ENCODE data around the gene NOL9.
"Not testable (repeated sequence)": the region's sequence is repeated elsewhere in the genome, so short reads cannot be mapped to it uniquely, and the experiment has no call there.

NOL9 gene

GRCh38 chr1:6572653-6573383 lies 18.5 kb upstream of the NOL9 start:
- DNase-seq (ENCODE audit: low read depth in 3 of 3): no peak

GRCh38 chr1:6570987-6571386 lies 16.7 kb upstream of the NOL9 start:
- DNase-seq (ENCODE audit: low read depth in 3 of 3): no peak

GRCh38 chr1:6570100-6570499 lies 15.8 kb upstream of the NOL9 start:
- no peak for DNase-seq (ENCODE audit: low read depth in 3 of 3)

- no peak for DNase-seq (ENCODE audit: low read depth in 3 of 3)
Measured at GRCh38 chr1:6569033-6569432, 14.7 kb upstream of the NOL9 start.

- no peak for DNase-seq (ENCODE audit: low read depth in 3 of 3)
Measured at GRCh38 chr1:6560267-6560666, 6.0 kb upstream of the NOL9 start.

GRCh38 chr1:6559161-6559560 lies 4.8 kb upstream of the NOL9 start:
- DNase-seq (ENCODE audit: low read depth in 3 of 3): not testable (repeated sequence)

GRCh38 chr1:6557597-6557996 lies 3.3 kb upstream of the NOL9 start:
- no peak for DNase-seq (ENCODE audit: low read depth in 3 of 3)

- DNase-seq (ENCODE audit: low read depth in 3 of 3): no peak
Measured at GRCh38 chr1:6554907-6555778, 830 bp upstream of the NOL9 start, which contains the start of gene TAS1R1. TSS of gene TAS1R1 (plus strand) at chr1:6555307. CDS start at chr1:6555374, 67 bp downstream.

GRCh38 chr1:6547301-6547700 lies 7.0 kb downstream of the NOL9 start:
- DNase-seq (ENCODE audit: low read depth in 3 of 3): no peak

GRCh38 chr1:6546326-6546725 lies 8.0 kb downstream of the NOL9 start:
- no peak for DNase-seq (ENCODE audit: low read depth in 3 of 3)

GRCh38 chr1:6545276-6546112 lies 8.8 kb downstream of the NOL9 start:
- DNase-seq (ENCODE audit: low read depth in 3 of 3): no peak

GRCh38 chr1:6544831-6545230 lies 9.5 kb downstream of the NOL9 start:
- no peak for DNase-seq (ENCODE audit: low read depth in 3 of 3)

GRCh38 chr1:6538956-6539355 lies 15.4 kb downstream of the NOL9 start:
- DNase-seq (ENCODE audit: low read depth in 3 of 3): no peak

- no peak for DNase-seq (ENCODE audit: low read depth in 3 of 3)
Measured at GRCh38 chr1:6536291-6536690, 18.0 kb downstream of the NOL9 start.

GRCh38 chr1:6535214-6535613 lies 19.1 kb downstream of the NOL9 start:
- no peak for DNase-seq (ENCODE audit: low read depth in 3 of 3)

- DNase-seq (ENCODE audit: low read depth in 3 of 3): no peak
Measured at GRCh38 chr1:6534248-6534822, 20.0 kb downstream of the NOL9 start.

- DNase-seq (ENCODE audit: low read depth in 3 of 3): no peak
Measured at GRCh38 chr1:6531996-6532395, 22.3 kb downstream of the NOL9 start.

- DNase-seq (ENCODE audit: low read depth in 3 of 3): no peak
Measured at GRCh38 chr1:6530504-6531160, 23.7 kb downstream of the NOL9 start.

- no peak for DNase-seq (ENCODE audit: low read depth in 3 of 3)
Measured at GRCh38 chr1:6528492-6528891, 25.8 kb downstream of the NOL9 start.

- DNase-seq (ENCODE audit: low read depth in 3 of 3): no peak
Measured at GRCh38 chr1:6526316-6526715, 28.0 kb downstream of the NOL9 start.

- no peak for DNase-seq (ENCODE audit: low read depth in 3 of 3)
Measured at GRCh38 chr1:6523566-6523965, 30.7 kb downstream of the NOL9 start.
